KOPT-K1 (cell line): Measurements from ENCODE around the gene NFATC1.

Source experiments
- H3K27ac ChIP-seq: fragments of 200-600 bp; sonication (generic); 2 replicates; pipeline ENCODE4 v1.5.1; 2016; ENCODE audit warnings: antibody characterized with exemption, mild to moderate bottlenecking, low read depth, low read length; ENCODE audit not compliant: poor library complexity, severe bottlenecking
- H3K36me3 ChIP-seq: fragments of 200-600 bp; sonication (generic); 2 replicates; pipeline ENCODE4 v1.5.1; 2017; ENCODE audit warnings: antibody characterized with exemption, mild to moderate bottlenecking, low read length, moderate library complexity; ENCODE audit not compliant: insufficient read depth
- H3K9me3 ChIP-seq: fragments of 200-600 bp; sonication (generic); 2 replicates; pipeline ENCODE4 v1.5.1; 2017; ENCODE audit warnings: antibody characterized with exemption, low read length, mild to moderate bottlenecking; ENCODE audit not compliant: insufficient read depth, poor library complexity, severe bottlenecking

NFATC1 gene

DNA sequence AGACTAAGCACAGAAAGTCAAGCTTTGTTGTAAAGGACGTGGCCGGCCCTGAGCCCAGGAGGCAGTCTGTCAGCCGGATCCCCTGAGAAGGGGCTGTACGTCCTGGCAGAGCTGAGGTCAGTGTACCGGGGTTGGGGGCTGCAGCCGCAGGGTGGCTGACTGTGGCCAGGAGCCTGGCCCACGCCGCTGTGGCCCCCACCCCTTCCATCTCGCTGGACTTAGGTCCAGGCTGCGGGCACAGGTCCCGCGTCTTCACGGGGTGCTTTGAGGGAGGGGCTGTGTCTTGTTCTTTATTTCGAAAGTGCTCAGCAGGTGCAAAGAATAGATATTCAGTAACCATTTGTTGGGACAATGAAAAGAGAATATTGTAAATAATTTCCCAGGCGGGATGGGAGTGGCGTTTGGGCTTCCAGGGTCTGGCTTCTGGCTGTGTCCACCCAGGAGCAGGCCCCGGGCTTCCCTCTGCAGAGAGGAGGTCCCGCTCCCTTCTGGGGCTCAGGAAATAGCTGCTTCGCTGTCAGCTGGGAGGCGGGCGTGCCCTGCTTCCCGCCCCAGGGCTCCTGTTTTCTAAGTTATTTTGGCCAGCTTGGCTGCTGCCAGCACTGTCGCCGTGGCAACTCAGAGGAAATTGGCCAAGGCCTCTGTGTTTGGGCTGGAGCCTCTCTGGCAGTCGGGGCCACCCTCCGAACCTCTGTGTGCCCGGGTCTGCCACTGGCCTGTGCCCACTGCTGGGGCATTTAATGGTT lies 7.4 kb downstream of the NFATC1 start:
- Histone ChIP-seq H3K9me3 (no peaks in the 10 kb centered on the region), H3K27ac (peak overlapping the region; percentile 73)

DNA sequence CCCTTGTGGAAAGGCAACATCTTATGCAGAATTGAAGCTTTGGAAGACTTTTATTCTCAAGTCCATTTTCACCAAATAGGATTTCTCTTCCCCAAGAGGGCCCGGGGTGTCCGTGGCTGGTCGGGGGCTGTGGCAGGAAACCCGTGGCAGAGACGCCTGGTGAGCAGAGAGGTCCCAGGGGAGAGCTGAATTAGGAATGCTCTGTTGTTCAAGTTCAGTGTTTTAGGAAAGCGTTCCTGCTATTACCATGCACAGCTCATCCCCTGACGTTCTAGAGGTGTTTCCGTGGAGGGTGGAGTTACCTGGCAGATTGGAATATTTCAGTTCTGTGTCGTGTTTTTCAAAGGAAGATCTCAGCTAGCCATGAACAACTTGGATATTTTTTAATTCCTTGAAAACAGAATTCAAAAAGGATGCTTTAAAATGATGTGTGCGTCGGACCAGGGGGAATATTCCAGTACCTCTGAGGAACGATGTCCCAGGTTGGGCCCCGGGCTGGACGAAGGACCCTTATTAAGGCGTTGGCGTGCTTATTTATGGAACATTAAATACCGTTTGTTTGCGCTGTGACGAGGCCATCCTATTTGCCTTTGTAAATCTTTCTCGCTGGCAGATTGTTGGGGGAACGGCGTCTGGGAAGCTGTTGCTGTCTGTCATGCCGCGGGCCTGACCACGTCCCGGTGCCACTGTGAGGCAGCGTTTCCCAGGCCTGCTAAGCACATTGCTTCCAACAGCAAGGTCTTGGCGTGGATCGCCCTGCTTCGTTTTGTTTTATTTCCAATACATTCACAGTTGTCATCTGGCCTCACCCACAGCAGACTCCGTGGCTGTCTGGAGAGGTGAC lies 8.2 kb downstream of the NFATC1 start:
- H3K36me3 ChIP-seq: no peaks in the 10 kb centered on the region
- H3K27ac ChIP-seq: peak overlapping the region; percentile 73
- H3K9me3 ChIP-seq: no peaks in the 10 kb centered on the region

More for the DNA sequence above, 7.4 kb downstream of the NFATC1 start:
- H3K36me3 ChIP-seq: no peaks in the 10 kb centered on the region

DNA sequence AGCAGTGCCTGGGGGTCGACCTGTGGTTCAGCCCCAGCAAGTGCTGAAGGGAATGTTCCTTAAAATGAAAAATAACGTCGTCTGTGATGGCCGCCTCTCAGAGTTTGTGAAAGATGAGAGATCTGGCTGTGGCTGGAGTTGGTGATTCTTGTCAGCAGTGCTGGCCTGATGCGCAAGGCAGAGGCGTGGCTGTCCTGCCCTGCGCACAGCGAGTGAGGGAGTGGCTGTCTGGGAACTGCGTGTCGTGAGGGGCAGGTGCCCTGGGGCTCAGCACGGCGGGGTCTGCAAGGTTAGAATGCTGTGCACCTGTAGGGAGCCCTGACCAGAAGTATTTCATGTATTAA lies 8.8 kb downstream of the NFATC1 start:
- H3K27ac ChIP-seq: peak overlapping the region; percentile 73
- H3K36me3 ChIP-seq: no peaks in the 10 kb centered on the region
- no peaks in the 10 kb centered on the region for H3K9me3 ChIP-seq

DNA sequence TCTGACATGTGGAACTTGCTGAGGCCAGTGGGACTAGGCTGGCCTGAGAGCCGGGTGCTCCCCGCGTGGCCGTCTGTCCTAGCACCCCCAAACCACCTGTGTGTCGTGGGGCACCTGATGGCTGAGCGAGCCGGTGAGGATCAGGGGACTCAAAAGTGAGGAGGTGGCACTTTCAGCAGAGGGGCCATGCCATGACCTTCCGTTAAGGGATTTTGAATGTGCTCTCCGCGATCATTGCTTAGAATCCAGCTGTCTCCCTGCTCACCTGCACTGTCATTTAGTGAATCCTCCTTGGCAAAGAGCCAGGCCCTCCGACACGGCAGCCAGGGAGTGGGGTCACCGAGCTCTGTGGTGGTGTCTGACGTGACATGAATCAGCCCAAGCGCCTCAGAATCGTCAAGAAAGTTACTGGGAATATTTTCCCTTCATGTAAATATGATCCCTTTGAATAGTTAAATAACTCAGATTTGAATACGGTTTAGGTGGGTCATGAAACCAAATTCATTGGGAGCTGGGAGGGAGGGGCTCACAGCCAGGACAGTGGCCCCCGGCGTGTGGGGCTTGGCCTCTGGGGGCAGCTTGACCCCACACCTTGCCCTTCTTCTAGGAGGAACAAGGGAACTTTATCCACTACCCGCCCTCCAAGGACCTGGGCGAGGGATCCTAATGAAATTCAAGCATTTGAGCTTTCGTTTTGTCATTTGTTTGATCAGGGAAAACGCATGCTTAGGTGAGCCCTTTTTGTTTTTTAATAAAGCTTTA lies 9.5 kb downstream of the NFATC1 start:
- H3K36me3 ChIP-seq: no peaks in the 10 kb centered on the region
- peak overlapping the region; percentile 73 for H3K27ac ChIP-seq
- H3K9me3 ChIP-seq: no peaks in the 10 kb centered on the region

DNA sequence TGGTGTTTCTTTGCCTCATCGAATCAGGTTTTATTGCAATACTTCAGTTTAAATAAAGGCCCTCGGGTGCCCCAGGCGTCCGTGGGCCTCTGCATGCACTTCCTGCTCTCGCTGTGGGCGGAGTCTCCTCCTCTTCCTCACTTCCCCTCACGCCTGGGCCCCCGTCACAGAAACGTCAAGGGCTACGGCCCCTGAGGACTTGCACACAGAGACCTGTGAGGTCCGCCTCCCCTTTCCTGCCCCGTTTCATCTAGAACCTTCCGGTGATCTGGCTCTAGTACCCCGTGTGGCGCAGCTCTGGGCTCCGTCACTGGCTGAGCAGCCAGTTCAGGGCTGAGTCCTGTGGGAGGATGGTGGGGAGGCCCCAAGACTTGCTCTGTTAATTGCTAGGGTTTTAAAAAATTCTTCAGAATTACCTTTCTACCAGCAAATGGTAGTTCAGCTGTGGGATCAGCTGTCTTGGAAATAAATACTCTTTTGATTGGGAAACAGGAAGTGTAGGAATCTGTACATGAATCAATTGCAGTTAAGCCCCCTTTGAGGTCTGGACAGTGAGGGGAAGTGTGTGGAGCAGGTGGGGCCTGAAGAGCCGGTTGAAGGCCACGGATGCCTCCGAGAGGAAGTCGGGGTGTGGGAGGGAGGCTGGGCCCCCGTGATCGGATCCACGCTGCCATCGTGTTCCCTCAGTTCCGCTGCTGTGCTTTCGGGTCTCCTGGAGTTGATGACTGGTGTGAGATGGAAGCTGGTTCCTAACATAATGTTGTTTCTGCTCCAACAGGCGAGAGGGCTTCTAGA lies 10.2 kb downstream of the NFATC1 start:
- H3K36me3 ChIP-seq: no peaks in the 10 kb centered on the region; the same call in 1 of the 2 replicates
- H3K27ac ChIP-seq: peak overlapping the region; percentile 73
- H3K9me3 ChIP-seq: no peaks in the 10 kb centered on the region

DNA sequence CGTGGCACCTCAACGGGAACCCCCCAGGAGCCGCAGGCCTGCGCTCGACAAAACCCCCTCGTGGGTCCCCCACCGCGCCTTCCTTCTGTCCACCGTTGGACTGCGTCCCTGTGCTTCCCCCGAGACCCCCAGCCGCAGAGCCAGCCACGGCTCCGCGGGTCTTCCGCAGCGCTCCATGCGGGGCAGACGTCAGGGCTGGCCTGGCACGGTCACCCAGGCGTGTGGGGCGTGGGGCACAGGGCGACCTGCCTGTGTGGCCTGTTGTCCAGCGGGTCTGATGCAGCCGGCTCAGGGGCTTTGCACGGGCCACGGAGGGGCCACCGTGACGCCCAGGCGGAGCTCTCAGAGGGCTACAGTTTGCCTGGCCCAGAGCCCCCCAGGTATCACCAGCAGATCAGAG lies 11.0 kb downstream of the NFATC1 start:
- H3K27ac ChIP-seq: no peak overlapping the region
- H3K9me3 ChIP-seq: no peaks in the 10 kb centered on the region
- H3K36me3 ChIP-seq: no peaks in the 10 kb centered on the region; the same call in 1 of the 2 replicates

DNA sequence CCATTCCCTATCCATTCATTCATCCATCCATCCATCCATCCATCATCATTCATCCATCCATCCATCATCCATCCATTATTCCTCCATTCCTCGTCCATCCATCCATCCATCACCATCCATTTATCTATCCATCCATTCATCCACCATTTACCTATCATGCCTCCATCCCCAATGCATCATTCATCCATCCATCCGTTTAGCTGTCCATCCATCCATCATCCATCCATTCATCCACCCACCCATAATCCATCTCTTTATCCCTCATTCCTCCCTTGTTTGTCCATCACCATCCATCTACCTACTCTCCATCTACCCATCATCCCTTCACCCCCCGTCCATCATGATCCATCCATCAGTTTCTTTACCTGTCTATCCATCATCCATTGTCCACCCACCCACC lies 13.6 kb downstream of the NFATC1 start:
- Histone ChIP-seq H3K27ac (no peak overlapping the region), H3K36me3 (peaks cover 15% of the 10 kb centered on the region; the same call in 1 of the 2 replicates), H3K9me3 (no peaks in the 10 kb centered on the region)

DNA sequence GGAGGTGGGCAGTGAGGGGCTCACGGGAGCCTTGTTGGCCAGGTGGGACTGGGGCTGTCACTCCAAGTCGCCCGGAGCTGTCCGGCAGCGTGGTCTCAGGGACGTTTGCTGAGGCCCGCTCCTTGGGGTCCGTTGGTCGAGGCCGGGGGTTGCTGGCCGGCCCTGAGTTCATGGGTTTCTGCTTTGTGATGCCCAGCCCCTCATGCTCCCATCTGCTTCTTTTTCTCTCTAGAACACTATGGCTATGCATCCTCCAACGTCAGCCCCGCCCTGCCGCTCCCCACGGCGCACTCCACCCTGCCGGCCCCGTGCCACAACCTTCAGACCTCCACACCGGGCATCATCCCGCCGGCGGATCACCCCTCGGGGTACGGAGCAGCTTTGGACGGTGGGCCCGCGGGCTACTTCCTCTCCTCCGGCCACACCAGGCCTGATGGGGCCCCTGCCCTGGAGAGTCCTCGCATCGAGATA lies 14.5 kb downstream of the NFATC1 start:
- Histone ChIP-seq H3K36me3 (peaks cover 15% of the 10 kb centered on the region; the same call in 1 of the 2 replicates), H3K27ac (no peak overlapping the region)

DNA sequence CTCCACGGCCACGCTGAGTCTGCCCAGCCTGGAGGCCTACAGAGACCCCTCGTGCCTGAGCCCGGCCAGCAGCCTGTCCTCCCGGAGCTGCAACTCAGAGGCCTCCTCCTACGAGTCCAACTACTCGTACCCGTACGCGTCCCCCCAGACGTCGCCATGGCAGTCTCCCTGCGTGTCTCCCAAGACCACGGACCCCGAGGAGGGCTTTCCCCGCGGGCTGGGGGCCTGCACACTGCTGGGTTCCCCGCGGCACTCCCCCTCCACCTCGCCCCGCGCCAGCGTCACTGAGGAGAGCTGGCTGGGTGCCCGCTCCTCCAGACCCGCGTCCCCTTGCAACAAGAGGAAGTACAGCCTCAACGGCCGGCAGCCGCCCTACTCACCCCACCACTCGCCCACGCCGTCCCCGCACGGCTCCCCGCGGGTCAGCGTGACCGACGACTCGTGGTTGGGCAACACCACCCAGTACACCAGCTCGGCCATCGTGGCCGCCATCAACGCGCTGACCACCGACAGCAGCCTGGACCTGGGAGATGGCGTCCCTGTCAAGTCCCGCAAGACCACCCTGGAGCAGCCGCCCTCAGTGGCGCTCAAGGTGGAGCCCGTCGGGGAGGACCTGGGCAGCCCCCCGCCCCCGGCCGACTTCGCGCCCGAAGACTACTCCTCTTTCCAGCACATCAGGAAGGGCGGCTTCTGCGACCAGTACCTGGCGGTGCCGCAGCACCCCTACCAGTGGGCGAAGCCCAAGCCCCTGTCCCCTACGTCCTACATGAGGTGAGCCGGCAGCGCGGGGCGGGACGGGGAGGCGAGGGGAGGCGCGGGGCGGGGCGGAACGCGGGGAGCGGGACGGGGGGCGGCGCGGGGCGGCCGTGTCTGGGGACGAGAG lies 15.2 kb downstream of the NFATC1 start:
- H3K36me3 ChIP-seq: peaks cover 15% of the 10 kb centered on the region; the same call in 1 of the 2 replicates
- H3K9me3 ChIP-seq: no peaks in the 10 kb centered on the region
- H3K27ac ChIP-seq: no peak overlapping the region

More for the DNA sequence above, 14.5 kb downstream of the NFATC1 start:
- H3K9me3 ChIP-seq: no peaks in the 10 kb centered on the region

DNA sequence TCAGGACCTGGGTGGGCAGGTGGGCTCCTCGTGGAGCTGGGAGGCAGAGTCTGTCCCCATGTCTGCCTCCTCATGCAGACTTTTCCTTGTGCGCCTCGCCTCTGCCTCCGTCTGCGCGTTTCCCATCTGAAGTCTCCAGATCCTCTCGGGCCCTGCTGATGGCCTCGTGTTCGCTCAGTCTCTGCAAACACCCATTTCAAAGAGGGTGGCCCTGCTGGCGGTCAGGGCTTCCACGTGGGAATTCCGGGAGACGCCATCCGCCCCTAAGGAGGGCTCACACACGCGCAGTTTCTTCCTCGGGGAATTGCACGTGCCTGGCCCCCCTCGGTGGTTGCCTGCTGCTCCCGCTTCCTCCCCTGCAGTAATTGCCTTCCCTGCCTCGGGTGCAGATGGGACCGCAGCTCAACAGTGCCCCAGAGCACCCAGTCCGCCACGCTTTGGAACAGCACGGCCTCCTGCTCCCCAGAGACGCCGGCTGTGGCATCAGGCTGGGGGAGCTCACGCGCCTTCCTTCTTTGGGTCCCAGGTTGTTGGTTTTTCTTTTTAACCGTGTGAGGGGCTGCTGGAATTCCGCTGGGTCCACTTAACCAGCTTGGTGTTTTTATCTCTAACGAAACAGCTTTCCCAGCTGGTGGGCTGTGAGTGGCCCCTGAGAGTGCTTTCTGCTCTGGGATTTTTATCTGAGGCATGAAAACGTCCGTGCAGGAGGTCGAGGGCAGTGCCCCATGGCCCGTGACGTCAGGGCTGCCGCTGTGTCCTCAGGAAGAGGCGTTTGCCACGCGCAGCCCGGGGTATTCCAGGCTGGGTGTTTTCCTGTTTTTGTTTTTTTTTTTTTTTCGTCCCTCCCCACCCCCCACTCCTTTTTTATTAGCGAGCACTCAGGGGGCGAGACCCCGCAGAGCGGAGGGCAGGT lies 16.1 kb downstream of the NFATC1 start:
- Histone ChIP-seq H3K27ac (no peak overlapping the region), H3K9me3 (no peaks in the 10 kb centered on the region), H3K36me3 (peaks cover 15% of the 10 kb centered on the region; the same call in 1 of the 2 replicates)

DNA sequence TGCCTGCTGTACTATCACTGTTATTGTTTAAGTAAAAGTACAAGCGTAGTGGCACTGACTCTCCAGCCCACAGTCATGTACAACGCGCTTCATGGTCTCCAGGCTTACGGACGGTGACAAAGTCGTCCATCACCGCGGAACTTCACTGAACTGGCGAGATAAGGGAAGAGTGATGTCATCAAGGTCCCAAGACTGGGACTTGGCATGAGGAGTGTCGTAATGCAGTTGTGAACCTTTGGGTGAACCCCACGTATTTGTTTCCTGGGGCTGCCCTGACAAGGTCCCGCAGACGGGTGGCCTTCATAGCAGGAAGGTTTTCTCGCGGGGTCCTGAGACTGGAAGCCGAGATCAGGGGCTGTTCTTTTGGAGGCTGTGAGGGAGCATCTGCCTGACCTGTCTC lies 17.3 kb downstream of the NFATC1 start:
- Histone ChIP-seq H3K27ac (no peak overlapping the region), H3K36me3 (peaks cover 15% of the 10 kb centered on the region; the same call in 1 of the 2 replicates), H3K9me3 (no peaks in the 10 kb centered on the region)

DNA sequence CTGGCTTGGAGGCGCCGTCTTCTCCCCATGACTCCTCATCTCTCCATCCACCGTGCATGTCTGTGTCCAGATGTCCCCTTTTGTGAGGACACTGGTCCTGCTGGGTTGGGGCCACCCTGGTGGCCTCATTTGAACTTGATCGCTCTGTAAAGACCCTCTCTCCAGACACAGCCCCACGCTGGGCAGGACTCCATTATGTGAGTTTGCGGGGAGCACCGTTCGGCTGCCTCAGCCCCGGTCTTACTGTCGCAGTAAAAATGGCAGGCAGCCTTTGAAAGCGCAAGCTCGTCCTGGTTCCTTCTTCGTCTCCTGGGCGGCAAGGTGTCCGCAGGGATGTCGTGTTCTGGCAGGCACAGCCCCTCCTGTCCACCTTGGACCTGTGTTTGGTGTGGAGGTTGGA lies 17.7 kb downstream of the NFATC1 start:
- Histone ChIP-seq H3K36me3 (peaks cover 15% of the 10 kb centered on the region; the same call in 1 of the 2 replicates), H3K9me3 (no peaks in the 10 kb centered on the region), H3K27ac (no peak overlapping the region)

DNA sequence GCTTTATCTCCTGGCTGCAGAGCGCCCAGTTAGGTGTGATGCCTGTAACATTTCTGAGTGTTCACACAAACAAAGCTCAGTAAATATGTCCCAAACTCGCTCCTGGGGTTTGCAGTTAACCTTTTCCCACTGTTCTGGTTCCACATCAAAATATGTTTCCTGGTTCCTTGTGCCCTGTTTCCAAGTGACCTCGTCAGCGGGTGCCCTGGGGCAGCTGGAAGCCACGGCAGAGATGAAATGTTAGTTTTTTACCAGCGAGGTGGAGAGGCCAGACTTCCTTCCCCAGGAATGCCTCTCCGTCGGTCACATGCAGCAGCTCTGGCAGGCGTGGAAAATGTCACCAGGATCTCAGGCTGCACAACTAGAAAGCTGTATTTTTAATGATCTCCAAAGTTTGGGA lies 18.2 kb downstream of the NFATC1 start:
- Histone ChIP-seq H3K36me3 (peaks cover 15% of the 10 kb centered on the region; the same call in 1 of the 2 replicates), H3K27ac (no peak overlapping the region), H3K9me3 (no peaks in the 10 kb centered on the region)
